T-helper 2 cell treated with Interferon-gamma antibody and Interleukin-4, amounts not matched to agents 100 ng/mL and 5 ng/mL, for 36 hours (primary cell): ENCODE measurements around the gene EXOC3L4. TPM values are rescaled to one million over a fixed set of nuclear protein-coding genes. Genes with fewer than 3 reads are reported as not detected.
"Not testable (repeated sequence)": the region's sequence is repeated elsewhere in the genome, so short reads cannot be mapped to it uniquely, and the experiment has no call there.

ENCODE experiments used
- intact Hi-C: fragments of 100-400 bp; cut with micrococcal nuclease; formaldehyde crosslinking; loops from one replicate; pipeline ENCODE4 v1.15.1; 2023
- total RNA-seq: library from RNA; stranded (reverse); gene quantifications from 2 replicates; pipeline ENCODE4 v1.2.3, GENCODE V29; 2022

The EXOC3L4 gene
- total RNA-seq, 1 donor from 2014 or later = not detected

DNA sequence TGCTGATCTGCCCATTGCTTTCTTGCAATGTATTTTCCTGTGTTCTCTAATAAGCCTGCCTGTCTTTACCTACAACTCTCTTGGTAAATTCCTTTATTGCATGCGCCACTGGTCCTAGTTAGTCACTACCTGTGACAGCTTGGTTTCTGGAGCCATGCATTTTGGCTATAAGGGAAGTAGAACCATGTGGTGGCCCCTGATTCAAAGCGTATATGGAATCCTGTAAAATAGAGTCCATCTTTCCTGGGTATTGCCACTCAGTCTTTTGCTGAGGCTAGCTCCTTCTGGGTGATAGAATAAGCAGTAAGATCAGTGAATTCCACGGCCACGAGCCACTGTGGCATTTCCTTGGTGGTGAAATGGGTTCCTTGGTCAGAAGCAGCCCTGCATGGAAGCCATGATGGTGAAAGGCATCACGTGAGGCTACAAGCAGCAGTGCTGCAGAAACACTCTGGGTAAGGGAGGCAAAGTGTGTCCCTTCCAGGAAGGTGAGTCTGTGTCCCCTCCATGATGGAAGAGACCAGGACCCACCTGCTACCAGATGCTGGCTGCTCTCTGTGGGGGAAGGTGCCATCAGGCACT is 48.3 kb downstream of the EXOC3L4 start:
- intact Hi-C loops = no loop called here

DNA sequence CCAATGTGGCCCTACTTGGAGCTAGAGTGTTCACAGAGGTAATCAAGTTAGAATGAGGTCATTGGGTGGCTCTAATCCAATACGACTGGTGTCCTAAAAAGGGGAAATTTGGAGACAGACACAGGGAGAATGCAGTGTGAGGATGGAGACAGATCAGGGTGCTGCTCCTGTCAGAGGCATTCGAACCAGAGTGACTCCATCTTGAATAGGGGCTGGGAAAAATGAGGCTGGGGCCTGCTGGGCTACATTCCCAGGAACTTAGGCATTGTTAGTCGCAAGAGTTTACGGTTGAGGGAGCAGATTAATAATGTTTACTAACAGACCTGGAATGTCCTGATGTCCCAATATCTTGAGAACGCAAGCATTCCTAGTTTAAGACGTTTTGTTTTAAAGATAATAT is 49.0 kb downstream of the EXOC3L4 start:
- intact Hi-C loops = no loop called here

DNA sequence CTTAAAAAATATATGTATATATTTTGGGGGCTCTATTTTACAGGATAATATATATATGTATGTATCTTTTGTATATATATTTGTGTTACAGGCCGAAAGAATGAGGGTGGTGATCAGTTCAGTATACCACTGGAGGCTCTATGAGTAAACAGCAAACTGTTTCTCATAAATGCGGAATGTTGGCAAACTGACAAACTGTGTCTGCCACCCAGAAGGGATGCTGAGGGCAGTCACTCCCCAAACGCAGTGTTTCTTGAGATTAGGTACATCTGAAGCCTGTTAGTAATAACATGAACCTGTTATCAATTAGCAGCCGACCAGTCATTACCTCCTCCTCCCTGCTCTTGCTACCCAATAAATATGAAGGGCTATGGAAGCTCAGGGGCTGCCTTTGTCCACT is 49.6 kb downstream of the EXOC3L4 start:
- intact Hi-C loops = no loop called here

DNA sequence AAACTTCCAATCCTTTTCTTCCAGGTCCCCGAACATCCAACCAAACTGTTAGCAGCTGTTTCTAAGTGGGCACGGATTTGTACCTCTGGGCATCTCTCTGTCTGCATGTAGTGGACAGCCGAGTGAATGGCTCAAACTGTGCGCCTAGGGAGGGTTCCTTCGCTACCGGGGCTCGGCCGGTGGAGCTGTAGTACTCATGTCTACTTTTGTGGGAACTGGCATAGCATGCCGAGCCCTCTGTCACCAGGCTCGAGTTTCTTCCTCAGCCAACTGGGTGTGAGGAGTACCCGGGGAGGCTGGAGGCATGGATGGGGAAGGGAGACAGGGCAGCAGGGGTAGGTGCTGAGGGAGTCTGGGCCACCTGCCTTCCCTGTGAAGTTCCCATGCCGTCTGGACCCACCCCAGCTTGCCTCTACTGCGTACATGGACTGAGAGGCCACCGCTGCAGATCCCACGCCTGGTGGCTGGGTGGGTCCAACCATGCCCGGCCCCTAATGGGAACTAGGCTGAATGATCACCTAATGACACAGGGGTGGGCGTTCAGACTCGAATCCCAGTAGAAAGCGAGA is 51.7 kb downstream of the EXOC3L4 start:
- intact Hi-C loops = no loop called here

DNA sequence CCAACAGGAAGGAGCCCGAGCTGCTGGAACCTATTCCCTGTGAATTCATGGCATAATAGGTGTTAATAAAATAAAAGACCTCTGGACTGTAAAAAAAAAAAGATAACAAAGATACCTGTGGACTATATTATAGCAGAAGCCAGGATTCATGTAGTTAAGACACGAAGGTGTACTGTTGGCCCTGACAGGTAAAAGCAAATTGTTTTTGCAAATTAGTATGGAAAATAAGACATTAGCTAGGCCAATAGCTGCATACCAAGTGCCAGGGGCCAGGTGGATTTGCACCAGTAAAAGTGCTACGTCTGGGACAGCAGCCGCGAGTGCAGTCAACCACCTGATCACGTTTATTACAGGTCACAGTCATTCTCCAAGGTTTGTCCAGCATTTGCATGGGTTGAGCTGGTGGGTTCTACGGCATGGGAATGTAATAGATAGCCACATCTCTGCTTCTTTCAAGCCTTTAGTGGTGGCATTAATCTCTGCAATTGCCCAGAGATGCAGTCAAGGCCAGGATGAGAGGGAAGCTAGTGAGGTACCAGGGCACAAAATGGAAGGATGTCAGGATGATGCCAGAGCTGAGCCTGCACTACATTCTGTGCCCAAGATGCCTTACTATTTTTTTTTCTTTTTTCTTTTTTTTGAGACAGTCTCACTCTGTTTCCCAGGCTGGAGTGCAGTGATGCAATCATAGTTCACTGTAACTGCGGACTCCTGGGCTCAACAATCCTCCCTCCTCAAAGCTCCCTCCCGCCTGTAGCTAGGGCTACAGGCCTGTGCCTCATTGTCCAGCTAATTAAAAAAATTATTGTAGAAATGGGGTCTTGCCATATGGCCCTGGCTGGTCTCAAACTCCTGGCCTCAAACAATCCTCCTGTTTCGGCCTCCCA is 55.1 kb downstream of the EXOC3L4 start:
- intact Hi-C loops = no loop called here

DNA sequence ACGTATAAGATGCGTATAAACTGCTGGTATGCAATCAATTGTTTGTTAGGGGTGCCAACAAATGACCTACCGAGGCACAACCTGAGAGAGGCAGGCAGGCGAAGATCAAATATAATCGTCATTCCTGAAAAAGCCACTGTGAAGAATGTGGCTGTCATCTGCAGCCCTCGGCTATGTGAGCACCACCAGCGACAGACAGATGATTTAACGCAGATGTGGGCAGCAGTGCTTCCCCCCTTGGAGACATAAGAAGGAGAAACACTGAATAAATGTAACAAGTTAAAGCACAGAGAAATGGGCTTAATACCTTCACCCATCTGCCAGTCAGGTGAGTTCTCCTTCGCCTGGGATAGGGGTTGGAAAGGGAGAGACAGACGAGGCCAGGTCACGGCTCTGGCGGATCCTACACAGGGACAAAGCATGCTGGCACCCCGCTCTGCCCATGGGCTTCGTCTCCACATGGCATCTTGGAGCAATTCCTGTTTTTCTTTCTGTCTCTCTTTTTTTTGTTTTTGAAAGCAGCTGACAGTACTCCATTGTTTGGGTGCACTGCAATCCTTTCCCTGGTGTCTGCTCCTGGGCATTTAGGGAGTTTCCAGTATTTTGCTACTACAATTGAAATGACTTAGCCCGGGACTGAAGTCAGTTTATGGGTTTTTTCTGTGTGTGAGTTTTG is 56.9 kb downstream of the EXOC3L4 start:
- intact Hi-C loops = no loop called here

DNA sequence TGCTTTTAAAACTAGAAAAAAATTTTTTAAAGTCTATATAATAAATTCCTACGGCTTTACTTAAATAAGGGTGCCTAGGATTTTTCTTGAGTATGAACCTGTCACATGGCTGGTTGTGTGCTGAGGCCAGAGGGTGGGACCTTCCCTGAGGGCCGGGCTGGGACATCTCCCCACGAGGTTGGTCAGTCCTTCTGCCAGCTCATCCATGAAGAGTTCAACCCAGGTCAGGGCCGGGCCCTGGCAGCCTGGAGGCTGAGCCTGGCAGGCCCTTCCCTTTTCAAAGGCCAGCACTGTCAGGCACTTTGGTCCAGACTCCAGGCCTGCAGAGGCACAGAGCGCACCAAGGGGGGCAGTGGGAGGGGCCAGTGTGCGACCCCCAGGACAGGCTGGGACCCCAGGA is 60.5 kb downstream of the EXOC3L4 start:
- intact Hi-C loops = no loop called here

DNA sequence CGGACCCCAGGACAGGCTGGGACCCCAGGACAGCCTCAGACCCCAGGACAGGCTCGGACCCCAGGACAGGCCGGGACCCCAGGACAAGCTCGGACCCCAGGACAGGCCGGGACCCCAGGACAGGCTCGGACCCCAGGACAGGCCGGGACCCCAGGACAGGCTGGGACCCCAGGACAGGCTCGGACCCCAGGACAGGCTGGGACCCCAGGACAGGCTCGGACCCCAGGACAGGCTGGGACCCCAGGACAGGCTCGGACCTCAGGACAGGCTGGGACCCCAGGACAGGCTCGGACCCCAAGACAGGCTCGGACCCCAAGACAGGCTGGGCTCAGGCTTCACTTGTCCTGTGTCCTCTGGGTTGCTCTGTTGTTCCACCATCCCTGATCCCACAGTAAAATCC is 60.9 kb downstream of the EXOC3L4 start:
- intact Hi-C loops = not testable (repeated sequence)

DNA sequence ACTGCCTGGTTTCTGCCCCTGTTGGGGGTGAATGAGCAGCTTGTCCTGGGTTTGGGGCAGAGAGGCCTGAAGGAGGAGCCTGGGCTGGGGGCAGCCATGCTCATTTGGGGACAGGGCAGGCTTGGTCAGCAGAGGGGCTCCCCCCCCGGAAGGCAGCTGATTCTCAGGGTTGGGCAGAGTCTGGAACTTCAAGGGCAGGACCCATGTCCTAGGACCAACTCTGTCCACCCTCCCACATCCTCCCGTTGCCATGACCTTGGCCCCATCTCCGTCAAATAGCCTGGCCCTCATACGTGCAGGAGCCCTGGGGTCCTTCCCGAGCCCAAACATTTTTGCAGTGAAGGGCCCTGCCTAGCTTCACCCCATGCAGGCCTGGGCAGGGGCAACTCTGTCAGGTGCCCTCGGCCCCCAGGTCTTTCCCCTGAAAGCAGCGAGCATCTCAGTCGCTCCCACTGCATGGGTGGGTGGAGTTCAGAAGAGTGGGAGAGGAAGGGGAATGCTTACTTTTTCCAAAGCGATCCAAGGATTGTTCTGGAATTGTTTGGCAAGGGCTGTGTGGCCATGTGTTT is 61.4 kb downstream of the EXOC3L4 start:
- intact Hi-C loops = no loop called here

DNA sequence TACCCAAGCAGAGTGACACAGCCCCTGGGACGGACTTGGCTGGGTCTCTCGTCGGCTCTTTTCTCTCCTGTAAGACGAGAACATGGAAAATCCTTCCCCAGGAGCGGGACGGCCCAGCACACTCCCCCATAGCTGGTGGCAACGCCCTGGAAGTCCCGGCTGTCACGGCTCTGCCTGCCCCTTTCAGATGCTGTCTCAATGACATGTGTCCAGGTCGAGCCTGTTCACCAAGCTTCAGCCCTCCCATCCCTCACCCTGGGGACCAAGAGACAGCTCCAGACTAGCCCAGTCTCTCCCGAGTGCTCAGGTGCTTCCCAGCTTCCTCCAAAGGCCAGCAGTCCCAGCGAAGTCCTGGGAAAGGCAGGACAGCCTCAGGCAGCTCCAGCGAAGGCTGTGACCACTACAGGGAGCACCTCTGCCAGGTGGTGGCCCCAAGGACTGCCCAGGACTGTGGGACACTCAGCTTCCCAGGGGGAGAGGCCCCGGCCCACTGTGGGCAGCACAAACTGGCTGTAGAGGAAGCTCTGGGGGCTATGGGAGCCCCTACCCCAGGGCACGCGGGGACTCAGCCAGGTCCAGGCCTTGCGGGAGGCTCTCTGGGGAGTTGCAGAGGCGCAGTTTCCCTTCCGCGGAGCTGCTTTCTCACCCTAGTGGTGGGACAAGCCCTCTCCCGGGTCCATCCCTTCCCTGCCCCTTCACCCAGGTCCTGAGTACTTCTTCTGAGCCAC is 62.3 kb downstream of the EXOC3L4 start:
- intact Hi-C loops = no loop called here

DNA sequence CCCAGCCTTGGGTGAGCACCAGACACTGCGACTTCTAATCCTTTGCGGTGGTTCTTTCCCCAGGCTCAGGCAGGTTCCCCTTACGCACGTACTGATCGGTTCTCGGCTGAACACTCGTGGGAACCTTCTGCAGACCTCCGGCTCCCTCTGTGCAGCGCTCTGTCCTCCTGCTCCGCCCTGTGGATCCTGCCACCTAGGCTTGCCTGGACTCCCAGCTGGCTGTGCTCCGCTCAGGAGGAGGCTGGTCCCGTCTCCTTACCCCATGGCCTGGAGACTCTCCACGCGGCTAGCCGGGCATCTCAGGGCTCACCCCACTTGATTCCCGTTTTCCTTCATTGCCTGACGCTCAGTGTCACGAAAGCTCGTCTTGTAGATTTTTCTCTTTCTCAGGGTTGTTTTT is 63.4 kb downstream of the EXOC3L4 start:
- intact Hi-C loops = no loop called here

DNA sequence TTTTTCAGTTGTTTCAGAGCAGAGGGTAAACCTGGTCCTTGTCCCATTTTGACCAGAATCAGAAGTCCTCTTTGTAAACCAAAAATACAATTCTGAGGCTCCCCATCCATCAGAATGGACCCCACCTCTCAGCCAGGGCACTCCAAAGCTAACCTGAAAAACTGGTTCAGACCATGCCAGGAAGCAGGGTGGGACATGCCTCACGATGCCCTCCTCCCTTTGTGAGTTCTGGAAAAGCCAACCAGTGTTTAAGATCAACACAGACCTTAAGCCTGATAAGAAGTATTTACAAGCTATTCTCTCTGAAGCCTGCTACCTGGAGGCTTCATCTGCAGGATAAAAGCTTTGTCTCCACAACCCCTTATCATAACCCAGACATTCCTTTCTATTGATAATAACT is 64.2 kb downstream of the EXOC3L4 start:
- intact Hi-C loops = no loop called here

Other genes with a start within 250 kb of the EXOC3L4 start
- 0.14 and 0.32 TPM in 2 replicates for gene AMN, start 172.1 kb upstream of the EXOC3L4 start, total RNA-seq
- gene CDC42BPB, start 37.2 kb upstream of the EXOC3L4 start, total RNA-seq = 0.82 and 1.0 TPM in 2 replicates
- gene LBHD2, start 10.5 kb upstream of the EXOC3L4 start, total RNA-seq = not detected in 2 replicates
- 0.14 TPM in 1 of 2 replicates, not detected in the other for gene TNFAIP2, start 28.7 kb downstream of the EXOC3L4 start, total RNA-seq
- gene EIF5, start 239.5 kb downstream of the EXOC3L4 start, total RNA-seq = 206 and 210 TPM in 2 replicates